GM21360 (cell line): ENCODE results near the gene MAPK1.
"Not testable (repeated sequence)": the region's sequence is repeated elsewhere in the genome, so short reads cannot be mapped to it uniquely, and the experiment has no call there.

ENCODE experiments used
- ATAC-seq: cut with Tn5 transposase; IDR thresholded peaks from one replicate; pipeline ENCODE4 v1.9.1; 2021; ENCODE audit warnings: mild to moderate bottlenecking, moderate library complexity; ENCODE audit not compliant: unreplicated experiment

Gene MAPK1

GRCh38 chr22:21823740-21824444 lies 43.6 kb downstream of the MAPK1 start:
- no peak for ATAC-seq

DNA sequence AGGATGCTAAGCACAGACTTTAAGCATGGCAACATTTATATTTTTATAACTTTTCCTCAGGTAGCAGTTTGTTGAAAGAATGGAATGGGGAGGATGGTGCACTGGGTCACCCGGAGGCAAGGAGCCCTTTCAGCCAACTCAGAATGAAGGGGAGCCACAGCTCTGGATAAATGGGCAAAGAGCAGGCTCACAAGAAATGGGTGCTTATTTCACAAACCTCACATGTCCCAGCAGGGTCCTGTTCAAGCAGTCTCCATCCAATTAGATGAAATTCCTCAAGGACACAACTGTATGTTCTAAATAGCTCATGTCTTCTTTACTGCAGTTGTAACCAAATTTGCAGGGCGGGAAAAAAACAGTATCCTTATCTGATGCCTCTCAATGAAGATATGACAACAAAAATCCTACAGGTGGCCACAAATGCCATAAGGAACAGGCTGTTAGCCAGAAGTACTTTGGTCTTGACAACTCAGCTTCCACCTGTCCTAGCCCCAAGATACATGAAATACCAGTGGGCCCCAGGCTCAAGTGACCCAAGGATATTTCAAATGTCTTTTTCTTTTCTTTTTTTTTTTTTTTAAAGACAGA lies 48.2 kb downstream of the MAPK1 start:
- no peak for ATAC-seq

- no peak for ATAC-seq
Measured at GRCh38 chr22:21818487-21819182, 48.8 kb downstream of the MAPK1 start.

- ATAC-seq = not testable (repeated sequence)
Measured at GRCh38 chr22:21817497-21817853, 50.0 kb downstream of the MAPK1 start.

- ATAC-seq = no peak
Measured at GRCh38 chr22:21816787-21817496, 50.5 kb downstream of the MAPK1 start.

DNA sequence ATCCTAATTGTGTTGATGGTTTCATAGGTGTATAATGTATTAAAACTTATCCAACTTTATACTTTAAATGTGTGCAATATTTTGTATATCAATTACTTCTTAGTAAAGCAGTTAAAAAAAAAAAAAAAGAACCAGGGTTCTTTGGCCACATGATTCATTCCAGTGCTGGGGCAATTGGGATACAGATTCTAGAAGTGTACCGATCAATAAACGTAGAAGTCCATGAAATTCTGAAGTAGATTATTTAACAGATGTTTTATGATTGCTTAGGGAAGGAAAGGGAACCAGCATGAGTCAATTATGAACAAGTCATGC lies 51.0 kb downstream of the MAPK1 start:
- no peak for ATAC-seq

GRCh38 chr22:21815958-21816357 lies 51.5 kb downstream of the MAPK1 start:
- no peak for ATAC-seq

GRCh38 chr22:21815357-21815756 lies 52.1 kb downstream of the MAPK1 start:
- ATAC-seq = no peak

GRCh38 chr22:21811982-21812381 lies 55.5 kb downstream of the MAPK1 start:
- no peak for ATAC-seq

DNA sequence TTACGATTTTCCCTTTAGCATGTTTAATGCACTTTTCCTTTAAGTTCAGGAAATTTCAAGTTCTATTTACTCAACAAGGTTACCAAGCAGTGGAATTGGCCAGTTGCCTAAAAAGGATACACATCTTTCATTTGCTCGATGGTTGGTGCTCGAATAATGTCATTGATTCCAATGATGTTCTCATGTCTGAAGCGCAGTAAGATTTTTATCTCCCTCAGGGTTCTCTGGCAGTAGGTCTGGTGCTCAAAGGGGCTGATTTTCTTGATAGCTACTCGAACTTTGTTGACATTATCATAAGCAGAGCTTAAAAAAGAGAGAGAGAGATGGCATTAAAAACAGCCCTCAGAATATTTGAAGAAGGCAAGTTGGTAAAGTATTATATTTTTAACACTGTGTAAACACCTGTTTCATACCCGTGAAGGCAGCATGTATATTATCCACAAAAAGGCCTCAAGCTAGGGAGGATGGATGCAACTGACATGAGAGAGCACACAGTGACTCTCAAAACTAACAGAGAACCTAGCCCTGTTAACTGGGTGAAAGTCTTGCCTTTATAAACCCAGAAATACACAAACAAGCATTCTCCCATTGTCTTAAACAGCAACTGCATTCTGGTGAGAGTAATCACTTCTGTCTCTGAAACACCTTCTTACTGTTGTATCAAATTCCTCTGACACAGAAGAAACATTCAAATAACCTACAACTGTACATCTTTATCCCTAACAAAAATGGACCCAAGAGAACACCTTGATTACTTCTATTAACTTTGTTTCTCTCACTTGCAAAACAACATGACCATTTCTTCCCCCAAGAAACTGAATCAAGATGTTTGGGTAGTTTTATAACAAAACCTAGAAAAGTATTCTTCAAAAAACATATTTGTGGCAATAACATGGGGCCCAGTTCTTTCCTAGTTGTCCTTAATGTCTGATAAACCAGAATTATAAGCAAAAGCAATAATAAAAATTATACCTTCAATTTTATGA lies 59.6 kb downstream of the MAPK1 start:
- no peak for ATAC-seq

- not testable (repeated sequence) for ATAC-seq
Measured at GRCh38 chr22:21805325-21805724, 62.1 kb downstream of the MAPK1 start.

GRCh38 chr22:21803811-21804249 lies 63.6 kb downstream of the MAPK1 start:
- no peak for ATAC-seq

GRCh38 chr22:21802673-21803072 lies 64.8 kb downstream of the MAPK1 start:
- ATAC-seq = no peak

GRCh38 chr22:21802056-21802455 lies 65.4 kb downstream of the MAPK1 start:
- no peak for ATAC-seq

GRCh38 chr22:21801304-21801644 lies 66.2 kb downstream of the MAPK1 start:
- not testable (repeated sequence) for ATAC-seq

DNA sequence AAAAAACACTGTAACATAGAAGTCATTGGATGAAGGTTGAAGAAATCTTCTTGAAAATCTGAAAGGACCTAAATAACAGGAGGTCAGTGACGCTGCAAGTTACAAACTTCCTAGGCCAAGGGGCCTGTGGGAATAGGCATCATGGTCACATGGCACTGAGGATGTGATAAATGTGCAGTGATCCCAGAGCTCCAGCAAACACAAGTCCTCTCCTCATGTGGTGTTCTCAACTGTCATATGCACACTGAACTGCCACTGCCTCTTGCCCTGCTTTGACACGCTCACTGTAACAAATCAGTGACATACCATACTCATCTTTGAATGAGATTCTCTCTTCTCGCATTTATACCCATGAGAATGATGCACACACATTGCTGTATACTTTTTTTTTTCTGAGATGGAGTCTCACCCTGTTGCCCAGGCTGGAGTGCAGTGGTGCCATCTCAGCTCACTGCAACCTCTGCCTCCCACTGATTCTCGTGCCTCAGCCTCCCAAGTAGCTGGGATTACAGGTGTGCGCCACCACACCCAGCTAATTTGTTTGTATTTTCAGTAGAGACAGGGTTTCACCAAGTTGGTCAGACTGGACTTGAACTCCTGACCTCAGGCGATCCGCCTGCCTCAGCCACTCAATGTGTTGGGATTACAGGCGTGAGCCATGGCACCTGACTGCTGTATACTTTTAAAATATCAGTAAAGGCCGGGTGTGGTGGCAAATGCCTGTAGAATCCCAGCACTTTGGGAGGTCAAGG lies 66.7 kb downstream of the MAPK1 start:
- no peak for ATAC-seq

DNA sequence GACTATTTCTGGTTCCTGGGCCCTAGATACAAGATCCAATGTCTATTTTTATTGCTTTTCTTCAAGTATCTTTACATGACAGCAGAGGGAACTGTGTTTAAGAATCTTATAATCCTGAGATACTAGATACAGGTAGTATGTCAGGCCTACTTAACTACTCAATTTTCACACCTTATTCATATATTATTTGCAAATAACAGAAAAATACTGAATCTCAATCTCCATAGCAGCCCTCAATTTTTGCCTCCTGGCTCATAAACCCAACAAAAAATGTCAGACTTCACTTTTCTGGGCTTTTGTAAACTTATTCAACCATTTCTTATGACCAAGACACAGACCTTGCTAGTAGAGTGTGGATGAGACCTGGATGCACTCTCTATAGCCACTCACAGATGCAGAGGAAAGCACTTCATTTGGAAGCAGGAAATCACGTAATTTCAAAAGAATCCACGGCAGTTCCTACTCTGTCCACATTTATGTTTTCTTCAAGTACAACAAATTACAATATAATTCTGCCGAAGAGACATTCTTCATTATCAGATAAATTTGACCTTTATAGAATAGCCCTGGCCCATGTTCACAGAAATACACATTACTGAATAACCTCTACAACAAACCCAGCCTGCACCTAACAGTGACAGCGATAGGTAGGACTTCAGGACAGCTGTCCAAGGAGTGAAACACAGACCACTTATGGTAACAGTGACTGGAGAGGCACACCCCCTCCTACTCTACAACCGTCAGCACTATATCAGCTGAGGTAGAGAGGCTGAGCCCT lies 69.8 kb downstream of the MAPK1 start:
- no peak for ATAC-seq

GRCh38 chr22:21796863-21797262 lies 70.6 kb downstream of the MAPK1 start:
- no peak for ATAC-seq

DNA sequence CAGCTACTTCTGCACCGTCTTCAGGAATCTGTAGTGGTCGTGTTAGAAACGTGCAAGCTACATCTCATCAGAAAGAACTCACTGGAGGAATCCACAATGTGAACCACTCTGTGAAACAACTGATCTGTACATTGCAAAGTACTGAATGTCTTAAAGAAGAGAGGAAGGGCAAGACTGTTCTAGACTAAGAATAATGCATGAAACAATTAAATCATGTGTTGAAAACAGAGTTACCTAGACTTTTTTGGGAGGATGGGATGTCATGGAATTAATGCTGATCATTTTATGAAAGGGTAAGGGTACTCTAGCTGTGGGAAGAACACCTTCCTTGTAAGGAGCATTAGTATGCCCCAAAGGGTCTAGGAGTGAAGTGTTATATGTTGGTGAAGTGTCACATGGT lies 71.2 kb downstream of the MAPK1 start:
- ATAC-seq = no peak
